GM19099 (cell line): Measurements from ENCODE around the gene FLNA.

Experiments
- POLR2A ChIP-seq: IDR thresholded peaks from 3 replicates; pipeline ENCODE4 v1.6.1; 2011; ENCODE audit warnings: low read depth; ENCODE audit not compliant: insufficient read length; ENCODE audit errors: extremely low read depth

FLNA gene

GRCh38 chrX:154374313-154375155 is at the start of gene FLNA:
Gene FLNA (minus strand): TSS chrX:154374634. CDS start chrX:154371245, 3,389 bp downstream.
- TF ChIP-seq POLR2A = no peak

- TF ChIP-seq POLR2A = no peak
These were observed 45.9 kb upstream of the FLNA start for GRCh38 chrX:154420402-154420756.

GRCh38 chrX:154419688-154420401 is 45.4 kb upstream of the FLNA start:
- TF ChIP-seq POLR2A = no peak

- no peak for TF ChIP-seq POLR2A
These were observed 44.8 kb upstream of the FLNA start for GRCh38 chrX:154419189-154419588.

- no peak for TF ChIP-seq POLR2A
These were observed 42.7 kb upstream of the FLNA start for GRCh38 chrX:154417157-154417556.

GRCh38 chrX:154413142-154413541 is 38.7 kb upstream of the FLNA start:
- TF ChIP-seq POLR2A = no peak

- TF ChIP-seq POLR2A = no peak
These were observed 38.0 kb upstream of the FLNA start for GRCh38 chrX:154412468-154412867.

- TF ChIP-seq POLR2A = no peak
These were observed 37.5 kb upstream of the FLNA start for GRCh38 chrX:154411981-154412340.

- no peak for TF ChIP-seq POLR2A
These were observed 34.9 kb upstream of the FLNA start, which contains the start of gene DNASE1L1 for GRCh38 chrX:154409222-154409871. Gene DNASE1L1 (minus strand): TSS chrX:154409254. CDS start chrX:154405568, 3,686 bp downstream.

GRCh38 chrX:154408659-154409221 is 34.3 kb upstream of the FLNA start:
- TF ChIP-seq POLR2A = no peak

- no peak for TF ChIP-seq POLR2A
These were observed 30.3 kb upstream of the FLNA start for GRCh38 chrX:154404625-154405192.

- no peak for TF ChIP-seq POLR2A
These were observed 29.4 kb upstream of the FLNA start for GRCh38 chrX:154403858-154404257.

- TF ChIP-seq POLR2A = no peak
These were observed 28.8 kb upstream of the FLNA start for GRCh38 chrX:154403192-154403591.

GRCh38 chrX:154402622-154403127 is 28.2 kb upstream of the FLNA start:
- no peak for TF ChIP-seq POLR2A
